Measurements from ENCODE around the gene HLA-DQA2. TPM values are rescaled to one million over a fixed set of nuclear protein-coding genes. Genes with fewer than 3 reads are reported as not detected.

HLA-DQA2 gene
- total RNA-seq, 1 donor from 2014 or later = not detected

GRCh38 chr6:32759669-32760068 is 18.5 kb downstream of the HLA-DQA2 start:
- H3K9me3 Mint-ChIP-seq (ENCODE audit: unreplicated experiment) = peaks cover 4% of the 10 kb centered on the region
- no peak overlapping the region for H3K9ac ChIP-seq (ENCODE audit: low read length)
- no peak overlapping the region for H2AFZ ChIP-seq (ENCODE audit: low read depth, low read length)
- H3K79me2 ChIP-seq (ENCODE audit: insufficient read depth, low read length) = no peaks in the 10 kb centered on the region
- no peak overlapping the region for H3K4me3 Mint-ChIP-seq (ENCODE audit: unreplicated experiment)
- TF ChIP-seq EZH2 (IDR thresholded peaks at IDR 0.05; ENCODE audit: insufficient read depth, low read length) (no peak), CTCF (IDR thresholded peaks at IDR 0.05; ENCODE audit: insufficient read depth, low read depth, low read length) (no peak)
- DNase-seq (ENCODE audit: low read depth) = no peak
- H3K27me3 Mint-ChIP-seq (ENCODE audit: low read depth, unreplicated experiment) = peaks cover 43% of the 10 kb centered on the region
- H3K4me3 ChIP-seq (ENCODE audit: insufficient read depth, low read depth, low read length) = no peak overlapping the region
- no peaks in the 10 kb centered on the region for H3K36me3 ChIP-seq (ENCODE audit: insufficient read depth, low read length)
- H3K27ac ChIP-seq (ENCODE audit: low read depth, low read length) = no peak overlapping the region
- no peaks in the 10 kb centered on the region for H3K4me1 ChIP-seq (ENCODE audit: insufficient read depth, low read length)
- no peaks in the 10 kb centered on the region for H3K36me3 Mint-ChIP-seq (ENCODE audit: low read depth, unreplicated experiment)
- no peaks in the 10 kb centered on the region for H3K9me3 ChIP-seq (ENCODE audit: insufficient read depth, low read depth, low read length)
- H3K27ac Mint-ChIP-seq (ENCODE audit: unreplicated experiment) = no peak overlapping the region
- FAIRE-seq = no peak
- H3K27me3 ChIP-seq (ENCODE audit: insufficient read depth, low read length) = peaks cover 6% of the 10 kb centered on the region
- no peaks in the 10 kb centered on the region for H4K20me1 ChIP-seq (ENCODE audit: insufficient read depth, low read length)
- H3K4me1 Mint-ChIP-seq (ENCODE audit: low read depth, unreplicated experiment) = no peaks in the 10 kb centered on the region
- no peak overlapping the region for H3K4me2 ChIP-seq (ENCODE audit: low read length)

GRCh38 chr6:32761072-32761471 is 19.9 kb downstream of the HLA-DQA2 start:
- no peaks in the 10 kb centered on the region for H3K79me2 ChIP-seq (ENCODE audit: insufficient read depth, low read length)
- no peak overlapping the region for H3K4me3 Mint-ChIP-seq (ENCODE audit: unreplicated experiment)
- H3K27me3 Mint-ChIP-seq (ENCODE audit: low read depth, unreplicated experiment) = peaks cover 31% of the 10 kb centered on the region
- DNase-seq (ENCODE audit: low read depth) (no peak), FAIRE-seq (no peak)
- H4K20me1 ChIP-seq (ENCODE audit: insufficient read depth, low read length) = no peaks in the 10 kb centered on the region
- H3K4me1 Mint-ChIP-seq (ENCODE audit: low read depth, unreplicated experiment) = no peaks in the 10 kb centered on the region
- H2AFZ ChIP-seq (ENCODE audit: low read depth, low read length) = no peak overlapping the region
- no peak overlapping the region for H3K4me2 ChIP-seq (ENCODE audit: low read length)
- no peak overlapping the region for H3K9ac ChIP-seq (ENCODE audit: low read length)
- H3K36me3 Mint-ChIP-seq (ENCODE audit: low read depth, unreplicated experiment) = no peaks in the 10 kb centered on the region
- H3K9me3 ChIP-seq (ENCODE audit: insufficient read depth, low read depth, low read length) = no peaks in the 10 kb centered on the region
- no peak overlapping the region for H3K27ac Mint-ChIP-seq (ENCODE audit: unreplicated experiment)
- peaks cover 4% of the 10 kb centered on the region for H3K9me3 Mint-ChIP-seq (ENCODE audit: unreplicated experiment)
- TF ChIP-seq EZH2 (IDR thresholded peaks at IDR 0.05; ENCODE audit: insufficient read depth, low read length) (no peak), CTCF (IDR thresholded peaks at IDR 0.05; ENCODE audit: insufficient read depth, low read depth, low read length) (no peak)
- no peaks in the 10 kb centered on the region for H3K36me3 ChIP-seq (ENCODE audit: insufficient read depth, low read length)
- no peak overlapping the region for H3K27ac ChIP-seq (ENCODE audit: low read depth, low read length)
- H3K27me3 ChIP-seq (ENCODE audit: insufficient read depth, low read length) = peaks cover 6% of the 10 kb centered on the region
- no peak overlapping the region for H3K4me3 ChIP-seq (ENCODE audit: insufficient read depth, low read depth, low read length)
- no peaks in the 10 kb centered on the region for H3K4me1 ChIP-seq (ENCODE audit: insufficient read depth, low read length)

GRCh38 chr6:32761548-32761947 is 20.4 kb downstream of the HLA-DQA2 start:
- Histone ChIP-seq H3K9ac (ENCODE audit: low read length) (no peak overlapping the region), H3K27ac (ENCODE audit: low read depth, low read length) (no peak overlapping the region), H2AFZ (ENCODE audit: low read depth, low read length) (no peak overlapping the region), H3K27me3 (ENCODE audit: insufficient read depth, low read length) (peaks cover 6% of the 10 kb centered on the region), H3K79me2 (ENCODE audit: insufficient read depth, low read length) (no peaks in the 10 kb centered on the region), H3K4me2 (ENCODE audit: low read length) (no peak overlapping the region), H3K9me3 (ENCODE audit: insufficient read depth, low read depth, low read length) (no peaks in the 10 kb centered on the region), H3K4me1 (ENCODE audit: insufficient read depth, low read length) (no peaks in the 10 kb centered on the region), H3K4me3 (ENCODE audit: insufficient read depth, low read depth, low read length) (no peak overlapping the region), H4K20me1 (ENCODE audit: insufficient read depth, low read length) (no peaks in the 10 kb centered on the region), H3K36me3 (ENCODE audit: insufficient read depth, low read length) (no peaks in the 10 kb centered on the region)
- Mint-ChIP-seq H3K36me3 (ENCODE audit: low read depth, unreplicated experiment) (no peaks in the 10 kb centered on the region), H3K27me3 (ENCODE audit: low read depth, unreplicated experiment) (peaks cover 30% of the 10 kb centered on the region), H3K27ac (ENCODE audit: unreplicated experiment) (no peak overlapping the region), H3K4me1 (ENCODE audit: low read depth, unreplicated experiment) (no peaks in the 10 kb centered on the region), H3K4me3 (ENCODE audit: unreplicated experiment) (no peak overlapping the region), H3K9me3 (ENCODE audit: unreplicated experiment) (peaks cover 4% of the 10 kb centered on the region)
- TF ChIP-seq CTCF (IDR thresholded peaks at IDR 0.05; ENCODE audit: insufficient read depth, low read depth, low read length) = no peak
- TF ChIP-seq EZH2 (IDR thresholded peaks at IDR 0.05; ENCODE audit: insufficient read depth, low read length) = no peak
- no peak for DNase-seq (ENCODE audit: low read depth)
- FAIRE-seq = no peak
